ENCODE measurements around the gene DNMT3B. TPM values are rescaled to one million over a fixed set of nuclear protein-coding genes. Genes with fewer than 3 reads are reported as not detected.

DNMT3B gene
- total and polyA plus RNA-seq, 2 experiments from 2014 or later: 711 to 2,222 TPM

DNA sequence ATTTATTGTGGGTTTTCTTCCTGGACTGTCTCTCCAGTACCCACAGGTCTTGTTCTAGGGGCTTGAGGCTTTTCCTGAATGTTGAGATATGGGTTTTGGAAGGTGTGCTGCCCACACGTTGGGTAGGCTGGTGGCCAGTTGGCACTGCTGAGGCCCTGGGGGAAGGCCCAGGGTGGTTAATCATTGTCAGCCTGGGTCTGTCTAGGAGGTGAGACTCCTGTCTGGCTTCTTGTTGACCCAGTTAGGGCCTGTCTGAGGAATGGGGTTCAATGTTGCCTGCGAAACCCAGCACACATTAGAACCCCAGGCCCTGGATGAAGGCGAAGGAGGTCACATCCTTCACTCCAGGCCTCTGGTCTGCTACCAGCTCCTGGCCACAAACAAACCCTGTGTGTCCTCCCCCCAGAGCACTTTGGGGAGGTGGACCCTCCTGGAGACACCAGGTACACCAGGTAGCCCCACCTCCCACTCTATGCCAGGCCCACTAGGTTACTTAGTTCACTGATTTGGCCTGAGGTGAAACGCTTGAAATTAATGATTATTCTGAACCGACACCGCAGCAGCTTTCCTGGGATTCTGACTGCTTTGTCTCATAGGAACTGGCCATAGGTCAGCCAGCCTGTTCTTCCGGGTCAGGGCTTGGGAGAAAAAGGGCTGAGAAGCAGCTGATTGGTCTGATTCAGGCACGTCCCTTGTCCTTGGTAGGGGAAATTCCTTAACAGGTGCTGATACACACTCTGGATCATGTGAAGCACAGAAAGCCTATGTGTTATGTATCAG lies 15.2 kb downstream of the DNMT3B start:
- peaks cover 90% of the 10 kb centered on the region for H3K4me1 Mint-ChIP-seq
- H3K4me3 ChIP-seq: peak overlapping the region; percentile 91
- 0 out of 2 replicates have a peak overlapping the region, but pooled peaks have one; percentile 34 for H3K27ac Mint-ChIP-seq
- peaks cover 100% of the 10 kb centered on the region for H3K79me2 ChIP-seq (replicated peaks; ENCODE audit: insufficient read depth)
- DNase-seq (ENCODE audit: low spot score): no peak
- no peaks in the 10 kb centered on the region for H3K9me3 Mint-ChIP-seq
- no peak for ATAC-seq
- TF ChIP-seq, protein P1, sequence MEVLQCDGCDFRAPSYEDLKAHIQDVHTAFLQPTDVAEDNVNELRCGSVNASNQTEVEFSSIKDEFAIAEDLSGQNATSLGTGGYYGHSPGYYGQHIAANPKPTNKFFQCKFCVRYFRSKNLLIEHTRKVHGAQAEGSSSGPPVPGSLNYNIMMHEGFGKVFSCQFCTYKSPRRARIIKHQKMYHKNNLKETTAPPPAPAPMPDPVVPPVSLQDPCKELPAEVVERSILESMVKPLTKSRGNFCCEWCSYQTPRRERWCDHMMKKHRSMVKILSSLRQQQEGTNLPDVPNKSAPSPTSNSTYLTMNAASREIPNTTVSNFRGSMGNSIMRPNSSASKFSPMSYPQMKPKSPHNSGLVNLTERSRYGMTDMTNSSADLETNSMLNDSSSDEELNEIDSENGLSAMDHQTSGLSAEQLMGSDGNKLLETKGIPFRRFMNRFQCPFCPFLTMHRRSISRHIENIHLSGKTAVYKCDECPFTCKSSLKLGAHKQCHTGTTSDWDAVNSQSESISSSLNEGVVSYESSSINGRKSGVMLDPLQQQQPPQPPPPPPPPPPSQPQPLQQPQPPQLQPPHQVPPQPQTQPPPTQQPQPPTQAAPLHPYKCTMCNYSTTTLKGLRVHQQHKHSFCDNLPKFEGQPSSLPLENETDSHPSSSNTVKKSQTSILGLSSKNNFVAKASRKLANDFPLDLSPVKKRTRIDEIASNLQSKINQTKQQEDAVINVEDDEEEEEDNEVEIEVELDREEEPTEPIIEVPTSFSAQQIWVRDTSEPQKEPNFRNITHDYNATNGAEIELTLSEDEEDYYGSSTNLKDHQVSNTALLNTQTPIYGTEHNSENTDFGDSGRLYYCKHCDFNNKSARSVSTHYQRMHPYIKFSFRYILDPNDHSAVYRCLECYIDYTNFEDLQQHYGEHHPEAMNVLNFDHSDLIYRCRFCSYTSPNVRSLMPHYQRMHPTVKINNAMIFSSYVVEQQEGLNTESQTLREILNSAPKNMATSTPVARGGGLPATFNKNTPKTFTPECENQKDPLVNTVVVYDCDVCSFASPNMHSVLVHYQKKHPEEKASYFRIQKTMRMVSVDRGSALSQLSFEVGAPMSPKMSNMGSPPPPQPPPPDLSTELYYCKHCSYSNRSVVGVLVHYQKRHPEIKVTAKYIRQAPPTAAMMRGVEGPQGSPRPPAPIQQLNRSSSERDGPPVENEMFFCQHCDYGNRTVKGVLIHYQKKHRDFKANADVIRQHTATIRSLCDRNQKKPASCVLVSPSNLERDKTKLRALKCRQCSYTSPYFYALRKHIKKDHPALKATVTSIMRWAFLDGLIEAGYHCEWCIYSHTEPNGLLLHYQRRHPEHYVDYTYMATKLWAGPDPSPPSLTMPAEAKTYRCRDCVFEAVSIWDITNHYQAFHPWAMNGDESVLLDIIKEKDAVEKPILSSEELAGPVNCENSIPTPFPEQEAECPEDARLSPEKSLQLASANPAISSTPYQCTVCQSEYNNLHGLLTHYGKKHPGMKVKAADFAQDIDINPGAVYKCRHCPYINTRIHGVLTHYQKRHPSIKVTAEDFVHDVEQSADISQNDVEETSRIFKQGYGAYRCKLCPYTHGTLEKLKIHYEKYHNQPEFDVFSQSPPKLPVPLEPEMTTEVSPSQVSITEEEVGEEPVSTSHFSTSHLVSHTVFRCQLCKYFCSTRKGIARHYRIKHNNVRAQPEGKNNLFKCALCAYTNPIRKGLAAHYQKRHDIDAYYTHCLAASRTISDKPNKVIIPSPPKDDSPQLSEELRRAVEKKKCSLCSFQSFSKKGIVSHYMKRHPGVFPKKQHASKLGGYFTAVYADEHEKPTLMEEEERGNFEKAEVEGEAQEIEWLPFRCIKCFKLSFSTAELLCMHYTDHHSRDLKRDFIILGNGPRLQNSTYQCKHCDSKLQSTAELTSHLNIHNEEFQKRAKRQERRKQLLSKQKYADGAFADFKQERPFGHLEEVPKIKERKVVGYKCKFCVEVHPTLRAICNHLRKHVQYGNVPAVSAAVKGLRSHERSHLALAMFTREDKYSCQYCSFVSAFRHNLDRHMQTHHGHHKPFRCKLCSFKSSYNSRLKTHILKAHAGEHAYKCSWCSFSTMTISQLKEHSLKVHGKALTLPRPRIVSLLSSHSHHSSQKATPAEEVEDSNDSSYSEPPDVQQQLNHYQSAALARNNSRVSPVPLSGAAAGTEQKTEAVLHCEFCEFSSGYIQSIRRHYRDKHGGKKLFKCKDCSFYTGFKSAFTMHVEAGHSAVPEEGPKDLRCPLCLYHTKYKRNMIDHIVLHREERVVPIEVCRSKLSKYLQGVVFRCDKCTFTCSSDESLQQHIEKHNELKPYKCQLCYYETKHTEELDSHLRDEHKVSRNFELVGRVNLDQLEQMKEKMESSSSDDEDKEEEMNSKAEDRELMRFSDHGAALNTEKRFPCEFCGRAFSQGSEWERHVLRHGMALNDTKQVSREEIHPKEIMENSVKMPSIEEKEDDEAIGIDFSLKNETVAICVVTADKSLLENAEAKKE (CRISPR knock-in tag; IDR thresholded peaks at IDR 0.05): no peak
- TF ChIP-seq NANOG (IDR thresholded peaks at IDR 0.05; ENCODE audit: borderline replicate concordance): no peak
- no peak for TF ChIP-seq EZH2phosphoT487 (IDR thresholded peaks at IDR 0.05; ENCODE audit: unreplicated experiment)
- no peak for TF ChIP-seq ZNF114 (CRISPR knock-in tag; IDR thresholded peaks at IDR 0.05)
- TF ChIP-seq, protein P2, sequence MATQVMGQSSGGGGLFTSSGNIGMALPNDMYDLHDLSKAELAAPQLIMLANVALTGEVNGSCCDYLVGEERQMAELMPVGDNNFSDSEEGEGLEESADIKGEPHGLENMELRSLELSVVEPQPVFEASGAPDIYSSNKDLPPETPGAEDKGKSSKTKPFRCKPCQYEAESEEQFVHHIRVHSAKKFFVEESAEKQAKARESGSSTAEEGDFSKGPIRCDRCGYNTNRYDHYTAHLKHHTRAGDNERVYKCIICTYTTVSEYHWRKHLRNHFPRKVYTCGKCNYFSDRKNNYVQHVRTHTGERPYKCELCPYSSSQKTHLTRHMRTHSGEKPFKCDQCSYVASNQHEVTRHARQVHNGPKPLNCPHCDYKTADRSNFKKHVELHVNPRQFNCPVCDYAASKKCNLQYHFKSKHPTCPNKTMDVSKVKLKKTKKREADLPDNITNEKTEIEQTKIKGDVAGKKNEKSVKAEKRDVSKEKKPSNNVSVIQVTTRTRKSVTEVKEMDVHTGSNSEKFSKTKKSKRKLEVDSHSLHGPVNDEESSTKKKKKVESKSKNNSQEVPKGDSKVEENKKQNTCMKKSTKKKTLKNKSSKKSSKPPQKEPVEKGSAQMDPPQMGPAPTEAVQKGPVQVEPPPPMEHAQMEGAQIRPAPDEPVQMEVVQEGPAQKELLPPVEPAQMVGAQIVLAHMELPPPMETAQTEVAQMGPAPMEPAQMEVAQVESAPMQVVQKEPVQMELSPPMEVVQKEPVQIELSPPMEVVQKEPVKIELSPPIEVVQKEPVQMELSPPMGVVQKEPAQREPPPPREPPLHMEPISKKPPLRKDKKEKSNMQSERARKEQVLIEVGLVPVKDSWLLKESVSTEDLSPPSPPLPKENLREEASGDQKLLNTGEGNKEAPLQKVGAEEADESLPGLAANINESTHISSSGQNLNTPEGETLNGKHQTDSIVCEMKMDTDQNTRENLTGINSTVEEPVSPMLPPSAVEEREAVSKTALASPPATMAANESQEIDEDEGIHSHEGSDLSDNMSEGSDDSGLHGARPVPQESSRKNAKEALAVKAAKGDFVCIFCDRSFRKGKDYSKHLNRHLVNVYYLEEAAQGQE (IDR thresholded peaks at IDR 0.05; ENCODE audit: unreplicated experiment): no peak
- no peak for TF ChIP-seq JUNB (IDR thresholded peaks at IDR 0.05; ENCODE audit: unreplicated experiment)
- TF ChIP-seq, protein P3, sequence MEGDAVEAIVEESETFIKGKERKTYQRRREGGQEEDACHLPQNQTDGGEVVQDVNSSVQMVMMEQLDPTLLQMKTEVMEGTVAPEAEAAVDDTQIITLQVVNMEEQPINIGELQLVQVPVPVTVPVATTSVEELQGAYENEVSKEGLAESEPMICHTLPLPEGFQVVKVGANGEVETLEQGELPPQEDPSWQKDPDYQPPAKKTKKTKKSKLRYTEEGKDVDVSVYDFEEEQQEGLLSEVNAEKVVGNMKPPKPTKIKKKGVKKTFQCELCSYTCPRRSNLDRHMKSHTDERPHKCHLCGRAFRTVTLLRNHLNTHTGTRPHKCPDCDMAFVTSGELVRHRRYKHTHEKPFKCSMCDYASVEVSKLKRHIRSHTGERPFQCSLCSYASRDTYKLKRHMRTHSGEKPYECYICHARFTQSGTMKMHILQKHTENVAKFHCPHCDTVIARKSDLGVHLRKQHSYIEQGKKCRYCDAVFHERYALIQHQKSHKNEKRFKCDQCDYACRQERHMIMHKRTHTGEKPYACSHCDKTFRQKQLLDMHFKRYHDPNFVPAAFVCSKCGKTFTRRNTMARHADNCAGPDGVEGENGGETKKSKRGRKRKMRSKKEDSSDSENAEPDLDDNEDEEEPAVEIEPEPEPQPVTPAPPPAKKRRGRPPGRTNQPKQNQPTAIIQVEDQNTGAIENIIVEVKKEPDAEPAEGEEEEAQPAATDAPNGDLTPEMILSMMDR (conservative IDR thresholded peaks at IDR 0.05; ENCODE audit: low read depth in 2 of 2): no peak
- no peak for TF ChIP-seq STAT1 (IDR thresholded peaks at IDR 0.05; ENCODE audit: unreplicated experiment)
- TF ChIP-seq EZH2 (IDR thresholded peaks at IDR 0.05; ENCODE audit: low read depth, unreplicated experiment): no peak
- no peak for TF ChIP-seq CREB1 (CRISPR knock-in tag; IDR thresholded peaks at IDR 0.05; ENCODE audit: low read depth)
- no peak; the same call in 1 of the 2 replicates for TF ChIP-seq POLR2AphosphoS5 (IDR thresholded peaks at IDR 0.05; ENCODE audit: low read depth)
- TF ChIP-seq, protein P4, sequence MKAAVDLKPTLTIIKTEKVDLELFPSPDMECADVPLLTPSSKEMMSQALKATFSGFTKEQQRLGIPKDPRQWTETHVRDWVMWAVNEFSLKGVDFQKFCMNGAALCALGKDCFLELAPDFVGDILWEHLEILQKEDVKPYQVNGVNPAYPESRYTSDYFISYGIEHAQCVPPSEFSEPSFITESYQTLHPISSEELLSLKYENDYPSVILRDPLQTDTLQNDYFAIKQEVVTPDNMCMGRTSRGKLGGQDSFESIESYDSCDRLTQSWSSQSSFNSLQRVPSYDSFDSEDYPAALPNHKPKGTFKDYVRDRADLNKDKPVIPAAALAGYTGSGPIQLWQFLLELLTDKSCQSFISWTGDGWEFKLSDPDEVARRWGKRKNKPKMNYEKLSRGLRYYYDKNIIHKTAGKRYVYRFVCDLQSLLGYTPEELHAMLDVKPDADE (IDR thresholded peaks at IDR 0.05): no peak
- no peak for TF ChIP-seq ZNF331 (CRISPR knock-in tag; IDR thresholded peaks at IDR 0.05; ENCODE audit: low read depth)
- H3K27me3 Mint-ChIP-seq (ENCODE audit: insufficient read depth, low read depth, poor library complexity): peaks cover 45% of the 10 kb centered on the region
- H3K9me2 ChIP-seq (ENCODE audit: insufficient read depth): no peaks in the 10 kb centered on the region
- H3K4me3 Mint-ChIP-seq: peak overlapping the region; percentile 44; the same call in 2 of the 3 replicates
- peaks cover 98% of the 10 kb centered on the region for H3F3A ChIP-seq (replicated peaks; ENCODE audit: low read depth)
- H3K27ac ChIP-seq (ENCODE audit: low read depth): peak overlapping the region; percentile 88
- peaks cover 99% of the 10 kb centered on the region for H3K36me3 Mint-ChIP-seq (ENCODE audit: low read depth)
- H3K4me2 ChIP-seq: peak overlapping the region; percentile 97
- H3K4me1 ChIP-seq (ENCODE audit: insufficient read depth): peaks cover 95% of the 10 kb centered on the region
- H3K27me3 ChIP-seq (ENCODE audit: insufficient read depth): no peaks in the 10 kb centered on the region
- H3K36me3 ChIP-seq (ENCODE audit: insufficient read depth): peaks cover 97% of the 10 kb centered on the region
- H2AFZ ChIP-seq: no peak overlapping the region
- H4K20me1 ChIP-seq (replicated peaks; ENCODE audit: insufficient read depth): peaks cover 99% of the 10 kb centered on the region

Data from GM23338 (cell line).